Esophagus mucosa (tissue), 1 donor: ENCODE data around the gene BTG2. TPM values are rescaled to one million over a fixed set of nuclear protein-coding genes. Genes with fewer than 3 reads are reported as not detected.

Source experiments
- ATAC-seq: fragments of 200-7000 bp; cut with Tn5 transposase; one replicate; pipeline ENCODE4 v1.9.1; 2020
- total RNA-seq: library from RNA; stranded (reverse); gene quantifications from one replicate; pipeline ENCODE4 v1.2.4, GENCODE V29; 2023
- donor health status: DM: yes; HTN: yes; CAD: no.

Gene BTG2
- total RNA-seq, 1 donor from 2014 or later, result 22.6 TPM

- no peak for ATAC-seq
Observed at GRCh38 chr1:203318229-203318517, 12.9 kb downstream of the BTG2 start.

- ATAC-seq, result peak; percentile 67
Observed at GRCh38 chr1:203320591-203321272, 15.4 kb downstream of the BTG2 start.

GRCh38 chr1:203321273-203322052 lies 16.1 kb downstream of the BTG2 start:
- ATAC-seq, result no peak

- ATAC-seq, result no peak
Observed at GRCh38 chr1:203322500-203323179, 17.3 kb downstream of the BTG2 start.

GRCh38 chr1:203323587-203323986 lies 18.3 kb downstream of the BTG2 start:
- no peak for ATAC-seq

GRCh38 chr1:203324105-203325025 lies 19.0 kb downstream of the BTG2 start:
- ATAC-seq, result no peak

GRCh38 chr1:203325026-203325417 lies 19.7 kb downstream of the BTG2 start:
- no peak for ATAC-seq

- no peak for ATAC-seq
Observed at GRCh38 chr1:203325418-203326091, 20.2 kb downstream of the BTG2 start.

GRCh38 chr1:203326830-203327683 lies 21.7 kb downstream of the BTG2 start:
- ATAC-seq, result peak; percentile 90

GRCh38 chr1:203327684-203328457 lies 22.6 kb downstream of the BTG2 start:
- ATAC-seq, result peak; percentile 64

GRCh38 chr1:203328714-203329122 lies 23.4 kb downstream of the BTG2 start:
- ATAC-seq, result no peak

- ATAC-seq, result no peak
Observed at GRCh38 chr1:203331224-203331623, 25.9 kb downstream of the BTG2 start.

- no peak for ATAC-seq
Observed at GRCh38 chr1:203335503-203335902, 30.2 kb downstream of the BTG2 start.

- no peak for ATAC-seq
Observed at GRCh38 chr1:203336097-203336496, 30.8 kb downstream of the BTG2 start.

GRCh38 chr1:203338335-203339036 lies 33.2 kb downstream of the BTG2 start:
- ATAC-seq, result peak; percentile 66

- peak; percentile 81 for ATAC-seq
Observed at GRCh38 chr1:203340112-203340790, 34.9 kb downstream of the BTG2 start.

- ATAC-seq, result peak; percentile 64
Observed at GRCh38 chr1:203342192-203342940, 37.0 kb downstream of the BTG2 start.
